ENCODE measurements around the gene SLC24A4.

SLC24A4 gene

DNA sequence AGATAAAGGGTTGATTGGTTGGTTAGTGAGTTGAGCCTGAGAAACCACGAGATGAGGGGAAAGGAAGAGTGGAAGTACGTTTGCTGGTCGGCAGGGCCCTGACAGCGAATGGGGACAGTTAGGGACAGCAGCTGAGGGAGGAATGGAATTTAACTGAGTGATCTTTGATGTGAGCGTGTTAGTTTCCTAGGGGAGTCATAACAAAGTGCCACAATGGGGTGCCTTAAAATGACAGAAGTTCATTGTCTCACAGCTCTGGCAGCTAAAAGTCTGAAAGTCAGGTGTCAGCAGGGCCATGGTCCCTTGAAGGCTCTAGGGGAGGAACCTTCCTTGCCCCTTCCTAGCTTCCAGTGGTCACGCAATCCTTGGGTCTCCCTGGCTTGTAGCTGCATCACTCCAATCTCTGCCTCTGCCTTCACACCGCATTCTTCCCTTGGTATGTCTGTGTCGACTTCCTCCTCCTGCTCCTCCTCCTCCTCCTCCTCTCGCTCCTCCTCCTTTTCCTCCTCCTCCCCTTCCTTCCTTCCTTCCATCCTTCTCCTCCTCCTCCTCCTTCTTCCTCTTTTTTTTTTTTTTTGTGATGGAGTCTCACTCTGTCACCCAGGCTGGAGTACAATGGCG is 164.7 kb downstream of the SLC24A4 start:
- DNase-seq (ENCODE audit: low read depth): no peak
- H3K4me3 ChIP-seq (ENCODE audit: low read depth, low read length): no peak overlapping the region

DNA sequence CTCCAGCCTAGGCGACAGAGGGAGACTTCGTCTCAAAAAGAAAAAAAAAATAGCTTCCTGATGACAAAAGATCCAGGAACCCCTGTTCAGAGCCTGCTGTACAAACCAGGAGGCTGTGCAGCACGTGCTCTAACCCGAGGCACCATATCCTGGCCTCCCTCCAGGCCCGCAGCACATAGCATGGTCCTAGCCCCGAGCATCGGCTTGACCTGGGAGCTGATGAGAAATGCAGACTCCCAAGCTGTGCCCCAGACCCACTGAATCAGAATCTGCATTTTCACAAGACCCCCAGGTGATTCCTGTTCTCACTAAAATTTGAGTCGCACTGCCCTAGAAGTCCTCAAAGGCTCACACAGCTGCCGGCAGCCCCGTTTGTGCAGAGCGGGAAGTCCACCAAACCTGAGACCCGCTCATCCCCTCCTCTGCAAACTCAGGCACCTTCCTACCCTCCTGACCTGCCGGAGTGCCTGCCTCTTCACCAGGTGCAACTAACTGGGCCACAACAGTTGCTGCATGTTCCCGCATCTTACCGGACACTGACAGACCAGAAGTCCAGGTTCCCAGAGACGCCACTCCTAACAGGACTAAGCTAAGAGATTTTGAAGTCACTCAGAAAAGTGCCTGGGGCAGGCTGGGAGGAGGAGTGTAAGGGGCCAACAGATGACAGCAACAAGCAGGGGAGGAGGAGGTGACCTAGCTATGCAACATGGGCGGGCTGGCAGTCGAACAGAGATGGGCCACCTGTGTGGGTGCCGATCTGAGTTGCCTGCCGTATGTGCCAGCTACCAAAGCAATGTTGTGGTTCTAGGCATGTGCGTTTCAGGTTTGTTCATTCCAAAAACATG is 166.7 kb downstream of the SLC24A4 start:
- no peak overlapping the region for H3K4me3 ChIP-seq (ENCODE audit: low read depth, low read length)

GRCh38 chr14:92490239-92490959 is 167.4 kb downstream of the SLC24A4 start:
- no peak for DNase-seq (ENCODE audit: low read depth)
- no peak overlapping the region for H3K4me3 ChIP-seq (ENCODE audit: low read depth, low read length)

More for the DNA sequence above, 166.7 kb downstream of the SLC24A4 start:
- no peak for DNase-seq (ENCODE audit: low read depth)

DNA sequence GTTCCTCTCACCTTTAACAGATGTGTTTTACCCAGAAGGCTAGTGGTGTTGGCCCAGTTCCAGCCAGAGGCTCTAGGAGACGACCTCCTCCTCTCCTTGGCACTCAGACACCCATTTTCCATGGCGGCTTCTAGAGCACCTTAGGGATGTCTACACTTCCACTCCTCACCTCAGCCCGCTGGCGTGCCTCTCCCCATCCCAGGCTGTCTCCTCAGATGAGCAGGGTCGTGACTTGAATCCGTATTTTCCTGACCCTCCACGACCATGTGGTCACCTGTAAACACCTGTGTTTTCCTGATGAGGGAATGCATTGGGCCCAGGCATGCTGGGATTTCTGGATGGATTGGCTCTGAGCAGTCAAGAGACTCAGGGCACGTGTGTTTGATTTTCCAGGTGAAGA is 168.8 kb downstream of the SLC24A4 start:
- no peak overlapping the region for H3K4me3 ChIP-seq (ENCODE audit: low read depth, low read length)
- no peak for DNase-seq (ENCODE audit: low read depth)

DNA sequence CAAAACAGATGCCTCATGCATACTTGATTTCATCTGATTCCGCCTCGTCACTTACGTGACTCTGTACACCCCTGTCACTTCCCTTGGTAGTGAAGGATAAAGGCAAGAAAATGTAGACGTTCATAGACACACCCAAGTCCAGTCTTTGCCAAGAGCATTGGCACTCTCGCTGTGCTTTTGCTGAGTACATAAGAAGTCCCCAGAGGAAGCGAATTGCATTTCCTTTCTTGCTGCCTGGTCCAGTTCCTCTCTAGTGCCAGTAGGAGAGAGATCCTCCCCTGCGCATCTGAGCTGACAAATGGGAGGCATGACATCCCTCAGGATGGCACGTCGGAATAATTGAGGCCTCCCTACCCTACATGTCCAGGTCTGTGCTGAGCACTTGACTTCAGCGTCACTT is 169.3 kb downstream of the SLC24A4 start:
- H3K4me3 ChIP-seq (ENCODE audit: low read depth, low read length): no peak overlapping the region
- no peak for DNase-seq (ENCODE audit: low read depth)

DNA sequence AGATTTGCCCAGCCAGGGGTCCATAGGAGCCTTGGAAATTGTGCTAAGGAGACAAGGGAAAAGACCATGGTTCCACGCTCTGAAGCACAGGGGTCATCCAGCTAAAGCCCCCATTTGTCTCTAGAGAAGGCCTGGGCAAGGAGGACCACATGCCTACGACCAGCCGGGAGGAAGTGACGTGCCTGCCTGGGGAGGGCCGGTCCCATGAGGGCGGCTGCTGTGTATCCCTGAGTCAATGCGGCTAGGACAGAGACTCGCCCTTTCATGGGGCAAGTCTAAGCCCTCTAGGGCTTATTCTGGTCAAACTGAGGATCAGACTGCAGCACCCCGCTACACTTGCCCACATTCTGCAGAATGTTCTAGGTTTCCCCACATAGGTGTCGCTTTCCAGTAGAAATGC is 170.1 kb downstream of the SLC24A4 start:
- no peak for DNase-seq (ENCODE audit: low read depth)
- no peak overlapping the region for H3K4me3 ChIP-seq (ENCODE audit: low read depth, low read length)

DNA sequence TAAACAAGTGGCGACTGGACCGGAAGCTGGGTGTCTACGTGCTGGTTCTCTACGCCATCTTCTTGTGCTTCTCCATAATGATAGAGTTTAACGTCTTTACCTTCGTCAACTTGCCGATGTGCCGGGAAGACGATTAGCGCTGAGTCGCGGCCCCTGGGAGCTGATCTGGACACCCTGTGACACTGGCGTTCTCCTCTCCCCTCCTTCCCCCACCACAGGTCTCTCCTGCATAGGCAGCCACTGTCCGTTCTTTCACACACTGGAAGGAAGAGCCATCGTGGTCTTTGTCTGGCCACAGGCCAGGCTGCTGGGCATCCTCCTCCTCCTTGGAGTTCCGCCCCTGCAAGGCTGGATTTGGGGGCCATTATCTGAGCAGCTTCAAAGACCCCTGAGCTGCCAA is 170.5 kb downstream of the SLC24A4 start:
- no peak for DNase-seq (ENCODE audit: low read depth)
- H3K4me3 ChIP-seq (ENCODE audit: low read depth, low read length): no peak overlapping the region

DNA sequence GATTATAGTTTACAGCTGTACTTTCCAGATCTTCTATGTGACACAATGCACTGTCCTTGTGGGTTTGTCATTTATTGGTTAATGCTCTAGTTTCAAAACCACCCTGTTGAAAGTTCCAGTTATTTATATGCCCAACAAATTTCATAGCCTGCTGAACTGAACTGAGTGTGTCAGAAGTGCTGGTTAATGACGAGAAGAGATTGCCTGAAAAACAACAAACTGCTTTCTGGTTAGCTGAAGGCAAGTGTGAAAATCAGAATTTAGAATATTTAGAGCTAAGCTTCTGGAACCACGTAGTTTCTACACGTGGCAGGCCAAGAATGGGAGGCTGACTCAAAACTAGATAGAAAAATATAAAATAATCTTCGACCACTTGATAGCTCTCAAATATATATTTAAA is 171.5 kb downstream of the SLC24A4 start:
- no peak overlapping the region for H3K4me3 ChIP-seq (ENCODE audit: low read depth, low read length)
- DNase-seq (ENCODE audit: low read depth): no peak

GRCh38 chr14:92495027-92495426 is 172.1 kb downstream of the SLC24A4 start:
- peak; percentile 63 for DNase-seq (ENCODE audit: low read depth)
- H3K4me3 ChIP-seq (ENCODE audit: low read depth, low read length): no peak overlapping the region

DNA sequence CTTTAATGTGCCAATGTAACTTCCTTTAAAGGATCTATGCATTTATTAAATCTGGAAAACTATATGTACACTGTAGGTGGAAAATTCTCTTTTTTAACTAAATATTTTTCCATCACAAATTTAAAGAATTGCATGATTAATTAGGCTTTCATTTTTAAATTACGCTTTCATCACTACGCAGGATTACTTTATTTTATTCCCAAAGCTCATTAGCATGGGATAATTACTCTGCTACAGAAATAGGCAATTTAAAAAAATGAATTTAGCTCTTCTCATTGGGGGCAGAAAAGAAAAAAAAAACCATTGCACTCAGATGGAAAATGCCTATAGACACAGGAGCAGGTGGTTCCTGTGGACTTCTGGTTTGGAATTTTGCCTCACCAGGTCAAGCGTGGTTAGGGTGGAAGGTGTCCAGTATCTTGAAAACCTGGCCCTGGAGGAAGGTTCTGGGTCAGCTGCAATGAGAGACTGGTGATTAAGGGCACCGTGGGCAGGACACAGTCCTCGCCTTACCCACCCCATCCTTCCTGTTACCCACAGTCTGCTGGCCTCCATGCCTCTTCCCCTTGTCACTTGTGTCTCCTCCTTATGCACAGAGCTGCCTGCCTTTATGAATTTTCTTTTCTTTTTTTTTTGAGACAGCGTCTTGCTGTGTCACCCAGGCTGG is 173.4 kb downstream of the SLC24A4 start:
- H3K4me3 ChIP-seq (ENCODE audit: low read depth, low read length): no peak overlapping the region
- no peak for DNase-seq (ENCODE audit: low read depth)

DNA sequence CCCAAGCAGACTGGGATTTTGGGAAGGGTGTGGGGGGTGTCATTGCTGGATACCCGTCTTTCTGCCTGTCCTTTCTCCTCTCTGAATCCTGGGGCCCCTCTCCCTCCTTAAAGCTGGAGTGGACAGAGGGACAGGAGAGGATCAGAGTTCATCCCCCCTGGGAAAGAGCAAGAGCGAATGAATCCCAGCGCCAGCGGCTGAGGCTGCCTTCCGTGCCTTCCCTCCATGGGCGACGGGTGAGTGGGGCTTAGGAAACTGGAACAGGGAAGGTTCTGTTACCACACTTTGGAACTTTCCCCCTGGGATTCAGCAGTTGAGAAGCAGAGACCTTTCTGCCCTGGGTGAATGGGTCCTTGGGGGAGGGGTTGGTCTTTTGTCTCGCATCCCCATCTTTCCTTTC is 174.4 kb downstream of the SLC24A4 start:
- DNase-seq (ENCODE audit: low read depth): no peak
- H3K4me3 ChIP-seq (ENCODE audit: low read depth, low read length): no peak overlapping the region

- DNase-seq (ENCODE audit: low read depth): no peak
- H3K4me3 ChIP-seq (ENCODE audit: low read depth, low read length): no peak overlapping the region
Measured at GRCh38 chr14:92499234-92499633, 176.3 kb downstream of the SLC24A4 start.

DNA sequence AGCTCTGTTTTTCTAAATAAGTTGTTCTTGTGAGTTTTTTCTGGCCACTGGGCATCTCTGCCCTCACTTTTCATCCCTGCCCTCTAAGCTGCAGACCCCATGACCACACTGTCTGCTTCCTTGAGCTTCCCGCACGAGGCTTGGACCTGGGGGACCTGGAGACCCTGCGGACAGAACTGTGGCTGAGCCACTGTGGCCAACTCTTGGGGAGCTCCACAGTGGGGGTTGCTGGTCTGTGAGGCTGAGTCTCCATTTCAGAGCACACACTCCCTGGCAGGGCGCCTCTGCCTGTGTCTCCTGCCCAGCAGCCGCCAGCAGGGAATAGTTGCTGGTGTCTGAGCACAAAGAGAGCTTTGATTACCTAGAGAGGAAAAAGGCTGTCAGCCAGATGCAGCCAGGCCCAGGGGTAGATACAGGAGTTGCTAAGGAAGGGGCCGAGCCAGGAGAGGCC is 177.6 kb downstream of the SLC24A4 start:
- no peak for DNase-seq (ENCODE audit: low read depth)
- no peak overlapping the region for H3K4me3 ChIP-seq (ENCODE audit: low read depth, low read length)

GRCh38 chr14:92501891-92502351 is 179.0 kb downstream of the SLC24A4 start:
- H3K4me3 ChIP-seq (ENCODE audit: low read depth, low read length): no peak overlapping the region
- no peak for DNase-seq (ENCODE audit: low read depth)

DNA sequence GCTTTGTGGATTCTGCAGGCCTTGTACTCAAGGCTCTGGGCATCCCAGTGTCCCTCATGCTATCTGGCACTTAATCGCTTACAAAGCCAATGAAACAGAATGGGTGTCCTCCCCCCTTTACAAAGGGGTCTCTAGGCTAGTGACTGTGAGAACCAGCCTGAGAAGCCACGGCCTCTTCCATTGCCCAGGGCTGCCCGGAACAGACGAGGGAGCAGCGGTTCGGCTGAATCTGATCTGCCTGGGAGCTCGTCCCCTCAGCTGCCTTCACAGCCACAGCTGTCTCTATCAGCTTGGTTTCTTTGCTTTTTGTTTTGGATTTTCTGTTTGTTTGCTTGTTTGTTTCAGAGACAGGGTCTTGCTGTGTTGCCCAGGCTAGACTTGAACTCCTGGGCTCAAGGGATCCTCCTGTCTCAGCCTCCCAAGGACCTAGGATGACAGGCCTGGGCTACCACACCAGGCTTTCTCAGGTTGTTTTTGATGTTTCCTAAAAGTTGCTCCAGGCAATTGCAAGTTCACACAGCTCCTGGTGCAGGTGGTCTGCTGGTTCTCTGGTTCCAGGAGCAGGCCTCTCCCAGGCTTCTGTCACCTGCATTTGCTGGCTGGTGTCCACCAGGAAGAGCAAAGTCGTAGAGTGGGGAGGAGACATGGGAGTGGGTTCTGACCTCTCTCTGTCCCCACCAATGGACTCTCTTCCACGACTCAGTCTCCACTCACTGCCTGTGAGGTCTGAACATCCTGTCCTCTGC is 179.7 kb downstream of the SLC24A4 start:
- H3K4me3 ChIP-seq (ENCODE audit: low read depth, low read length): no peak overlapping the region

DNA sequence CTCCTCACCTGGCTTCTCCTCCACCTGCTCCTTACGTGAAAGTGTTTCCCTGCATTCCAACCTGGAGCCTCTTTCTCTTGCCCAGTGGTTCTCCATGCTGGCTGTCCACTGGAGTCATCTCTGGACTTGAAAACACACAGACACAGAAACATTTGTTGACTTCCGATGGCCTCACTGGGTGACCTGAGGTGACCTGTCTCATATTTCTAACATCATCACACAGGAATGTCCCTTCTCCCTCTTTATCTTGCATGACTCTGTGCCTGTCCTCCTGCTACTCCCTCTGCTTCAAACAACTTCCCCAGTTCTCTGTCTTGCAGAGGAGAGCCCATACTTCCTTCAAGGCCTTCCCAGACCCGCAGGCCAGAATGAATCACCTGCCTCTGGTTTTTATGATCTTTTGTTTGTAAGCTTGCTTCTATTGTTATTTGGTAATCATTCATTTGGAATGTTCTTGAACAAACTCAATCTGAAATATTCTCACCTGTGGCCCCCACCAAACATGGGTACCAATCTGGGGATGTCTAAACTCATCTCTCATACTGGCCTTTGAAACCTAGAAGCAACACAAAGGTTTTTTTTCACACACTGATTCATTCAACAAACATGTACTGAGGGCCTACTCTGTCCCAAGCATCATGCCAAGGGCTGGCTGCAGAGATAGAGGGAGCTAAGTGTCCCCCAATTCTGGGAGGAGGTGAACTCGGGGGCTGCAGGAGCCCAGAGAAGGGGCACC is 181.0 kb downstream of the SLC24A4 start:
- no peak overlapping the region for H3K4me3 ChIP-seq (ENCODE audit: low read depth, low read length)
- DNase-seq (ENCODE audit: low read depth): no peak

More for the DNA sequence above, 179.7 kb downstream of the SLC24A4 start:
- no peak for DNase-seq (ENCODE audit: low read depth)

GRCh38 chr14:92505826-92506225 is 182.9 kb downstream of the SLC24A4 start:
- DNase-seq (ENCODE audit: low read depth): no peak

GRCh38 chr14:92506231-92506630 is 183.3 kb downstream of the SLC24A4 start:
- H3K4me3 ChIP-seq (ENCODE audit: low read depth, low read length): no peak overlapping the region
- no peak for DNase-seq (ENCODE audit: low read depth)

More at GRCh38 chr14:92505826-92506225, 182.9 kb downstream of the SLC24A4 start:
- H3K4me3 ChIP-seq (ENCODE audit: low read depth, low read length): no peak overlapping the region

All from skeletal muscle cell (primary cell).